Sigmoid colon (tissue), 7 donors: ENCODE results near the gene PRPF40A. TPM values are rescaled to one million over a fixed set of nuclear protein-coding genes. Genes with fewer than 3 reads are reported as not detected.

Experiments used
- DNase-seq: peaks from one replicate; pipeline ENCODE4 v3.0.0-alpha.2; 2019
- H3K27ac ChIP-seq, 4 donors: fragments of 200-600 bp; sonication (generic); one replicate each; pipeline ENCODE4 v1.5.1; 2016 to 2019; ENCODE audit warnings: mild to moderate bottlenecking in 1 of 4
- H3K27me3 ChIP-seq, 3 donors: fragments of 200-600 bp; sonication (generic); one replicate each; pipeline ENCODE4 v1.5.1; 2019; ENCODE audit warnings: mild to moderate bottlenecking in 1 of 3
- H3K36me3 ChIP-seq, 4 donors: fragments of 200-600 bp; sonication (generic); one replicate each; pipeline ENCODE4 v1.5.1; 2016 to 2019
- H3K4me1 ChIP-seq, 4 donors: fragments of 200-600 bp; sonication (generic); one replicate each; pipeline ENCODE4 v1.5.1; 2017 to 2019
- H3K4me3 ChIP-seq, 4 donors: fragments of 200-600 bp; sonication (generic); one replicate each; pipeline ENCODE4 v1.5.1; 2017 to 2019; ENCODE audit warnings: mild to moderate bottlenecking in 2 of 4, moderate library complexity in 1 of 4
- H3K9me3 ChIP-seq, 4 donors: fragments of 200-600 bp in 3 of 4; sonication (generic) in 3 of 4; one replicate each; pipeline versions ENCODE4 v1.5.1 to v1.6.1; 2013 to 2019
- CTCF ChIP-seq, 4 experiments: fragments of 450-650 bp in 3 of 4; fragments of 200-600 bp in 1 of 4; IDR thresholded peaks; one replicate each; pipeline ENCODE4 v1.5.1; 2016 to 2019; ENCODE audit warnings: antibody characterized with exemption in 4 of 4, mild to moderate bottlenecking in 3 of 4, moderate library complexity in 2 of 4
- EP300 ChIP-seq, 4 donors: sonication (generic); formaldehyde crosslinking; IDR thresholded peaks; one replicate each; pipeline ENCODE4 v1.6.1; 2017; ENCODE audit warnings: antibody characterized with exemption in 4 of 4
- POLR2A ChIP-seq, 2 donors: fragments of 450-650 bp; IDR thresholded peaks; one replicate each; pipeline ENCODE4 v1.6.1; 2016; ENCODE audit warnings: antibody characterized with exemption in 2 of 2, mild to moderate bottlenecking in 2 of 2, moderate library complexity in 2 of 2
- POLR2AphosphoS5 ChIP-seq, 4 donors: sonication (generic); formaldehyde crosslinking; IDR thresholded peaks; one replicate each; pipeline ENCODE4 v1.6.1; 2017; ENCODE audit warnings: antibody characterized with exemption in 4 of 4
- WGBS, 2 donors: extraction: QIAGEN DNeasy Blood & Tissue Kit; methylation state at CpG; one replicate each; pipeline ENCODE4 v1.1.7; 2013; 5-methylcytosine and 5-hydroxymethylcytosine counted together
- intact Hi-C: fragments of 100-400 bp; cut with DNase I; formaldehyde crosslinking; loops from one replicate; pipeline ENCODE4 v1.15.1; 2023
- polyA plus RNA-seq, 3 donors: library from polyadenylated mRNA; stranded (reverse); fragments of 200-250 nt; gene quantifications; one replicate each; pipeline ENCODE4 v1.2.3, GENCODE V29; 2013
- total RNA-seq, 4 donors: library from RNA; depleted of rRNA; stranded (reverse); fragments of >200 nt; gene quantifications; one replicate each; pipeline ENCODE4 v1.1.0, GENCODE V29; 2016
- donor health status: healthy with polysubstance abuse.
- donor health status: Bipolar disorder and iron deficiency.
- donor health status: healthy.

PRPF40A gene
- total and polyA plus RNA-seq, 7 donors = 24.0 to 200 (median 69.2) TPM

GRCh38 chr2:152617456-152618192, 99.6 kb downstream of the PRPF40A start:
- no peak overlapping the region for H3K27ac ChIP-seq
- intact Hi-C loops = no loop called here
- no peak for DNase-seq
- peaks cover 0 to 27% (median 4%) of the 10 kb centered on the region in 4 donors for H3K36me3 ChIP-seq
- WGBS, 2 donors = 87 to 92% methylated on average over 4 of the region's 4 CpGs
- H3K4me1 ChIP-seq = peaks cover 0 to 14% (median 6%) of the 10 kb centered on the region in 4 donors
- H3K27me3 ChIP-seq = no peaks in the 10 kb centered on the region
- TF ChIP-seq POLR2A (IDR thresholded peaks at IDR 0.05) (no peak), POLR2AphosphoS5 (IDR thresholded peaks at IDR 0.05) (no peak), CTCF (IDR thresholded peaks at IDR 0.05) (no peak), EP300 (IDR thresholded peaks at IDR 0.05) (no peak)
- H3K4me3 ChIP-seq = no peak overlapping the region
- no peaks in the 10 kb centered on the region for H3K9me3 ChIP-seq

GRCh38 chr2:152615177-152615576, 102.1 kb downstream of the PRPF40A start:
- Histone ChIP-seq H3K27ac (no peak overlapping the region), H3K9me3 (no peaks in the 10 kb centered on the region), H3K4me1 (peaks cover 0 to 10% (median 3%) of the 10 kb centered on the region in 4 donors), H3K36me3 (peaks cover 0 to 27% (median 4%) of the 10 kb centered on the region in 4 donors), H3K4me3 (no peak overlapping the region), H3K27me3 (no peaks in the 10 kb centered on the region)
- no peak for DNase-seq
- no peak for TF ChIP-seq CTCF (IDR thresholded peaks at IDR 0.05)
- TF ChIP-seq EP300 (IDR thresholded peaks at IDR 0.05) = no peak
- no peak for TF ChIP-seq POLR2A (IDR thresholded peaks at IDR 0.05)
- TF ChIP-seq POLR2AphosphoS5 (IDR thresholded peaks at IDR 0.05) = no peak
- 94 to 96% methylated on average over 5 of the region's 5 CpGs for WGBS, 2 donors
- intact Hi-C loops = no loop called here

- peak overlapping the region in 1 of 4 donors; percentile 60 for H3K27ac ChIP-seq
- intact Hi-C loops = no loop called here
- WGBS, 2 donors = 77 to 90% methylated on average over 2 of the region's 2 CpGs
Measured at GRCh38 chr2:152613235-152613634, 104.0 kb downstream of the PRPF40A start.

GRCh38 chr2:152611458-152612231, 105.6 kb downstream of the PRPF40A start:
- Histone ChIP-seq H3K9me3 (no peaks in the 10 kb centered on the region), H3K4me3 (no peak overlapping the region), H3K36me3 (peaks cover 0 to 17% (median 2%) of the 10 kb centered on the region in 4 donors), H3K27ac (peak overlapping the region; percentile 25 to 64 (median 54)), H3K4me1 (peaks cover 0 to 5% (median 0%) of the 10 kb centered on the region in 4 donors), H3K27me3 (no peaks in the 10 kb centered on the region)
- intact Hi-C loops = no loop called here
- TF ChIP-seq POLR2A (IDR thresholded peaks at IDR 0.05) (no peak), POLR2AphosphoS5 (IDR thresholded peaks at IDR 0.05) (peak in 3 of 4 donors; percentile 14 to 45 (median 28))
- DNase-seq = peak; percentile 77
- 38 to 48% methylated on average over 5 of the region's 5 CpGs for WGBS, 2 donors

More at GRCh38 chr2:152613235-152613634, 104.0 kb downstream of the PRPF40A start:
- H3K27me3 ChIP-seq = no peaks in the 10 kb centered on the region
- TF ChIP-seq CTCF (IDR thresholded peaks at IDR 0.05) (no peak), POLR2AphosphoS5 (IDR thresholded peaks at IDR 0.05) (no peak), EP300 (IDR thresholded peaks at IDR 0.05) (no peak), POLR2A (IDR thresholded peaks at IDR 0.05) (no peak)
- no peaks in the 10 kb centered on the region for H3K9me3 ChIP-seq
- no peak overlapping the region for H3K4me3 ChIP-seq
- no peak for DNase-seq
- H3K4me1 ChIP-seq = peaks cover 0 to 5% (median 0%) of the 10 kb centered on the region in 4 donors
- peaks cover 0 to 21% (median 2%) of the 10 kb centered on the region in 4 donors for H3K36me3 ChIP-seq

- 79 to 85% methylated on average over 1 of the region's 1 CpG for WGBS, 2 donors
- no peak overlapping the region for H3K4me3 ChIP-seq
- peaks cover 0 to 6% (median under 1%) of the 10 kb centered on the region in 4 donors for H3K36me3 ChIP-seq
- no peak overlapping the region for H3K27ac ChIP-seq
- H3K9me3 ChIP-seq = no peaks in the 10 kb centered on the region
- DNase-seq = no peak
- peaks cover 0 to 5% (median 0%) of the 10 kb centered on the region in 4 donors for H3K4me1 ChIP-seq
- TF ChIP-seq CTCF (IDR thresholded peaks at IDR 0.05) (no peak), POLR2AphosphoS5 (IDR thresholded peaks at IDR 0.05) (no peak), EP300 (IDR thresholded peaks at IDR 0.05) (no peak), POLR2A (IDR thresholded peaks at IDR 0.05) (no peak)
- intact Hi-C loops = no loop called here
- no peaks in the 10 kb centered on the region for H3K27me3 ChIP-seq
Measured at GRCh38 chr2:152609699-152610098, 107.6 kb downstream of the PRPF40A start.
